Measurements from ENCODE around the gene HNRNPA3.

DNA sequence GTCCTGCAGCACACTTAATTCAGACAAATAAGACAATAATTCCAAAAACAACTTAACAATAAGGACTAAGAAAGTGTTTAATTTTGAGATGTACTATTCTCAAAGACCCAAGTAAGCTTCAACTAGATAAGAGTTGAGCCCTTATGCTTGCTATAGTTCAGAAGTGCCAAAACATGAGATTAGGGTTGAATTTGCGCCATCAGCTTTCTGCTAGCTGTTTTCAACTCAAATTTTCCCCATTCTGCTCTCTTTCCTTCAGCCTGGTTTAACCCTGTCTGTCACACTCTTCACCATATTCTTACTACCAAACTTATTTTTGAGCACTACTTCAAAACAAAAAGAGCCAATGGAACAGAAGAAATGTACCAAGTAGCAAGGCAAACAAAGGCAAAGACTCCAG lies 47.8 kb downstream of the HNRNPA3 start:
- TF ChIP-seq POLR2A (IDR thresholded peaks at IDR 0.05; ENCODE audit: low read length) (no peak), GATA1 (IDR thresholded peaks at IDR 0.05; ENCODE audit: low read depth, low read length) (no peak)

All from erythroblast (primary cell).